SIG-M5 treated with dmso at 0.1 percent for 504 hours (cell line): Measurements from ENCODE around the gene EPB41L4A.
A peak's percentile ranks its signal among the peaks of the same experiment; 100 is the strongest.
"Not testable (repeated sequence)": the region's sequence is repeated elsewhere in the genome, so short reads cannot be mapped to it uniquely, and the experiment has no call there.

Experiments used
- DNase-seq: peaks from one replicate; lab custom pipeline; 2025; ENCODE audit not compliant: unreplicated experiment; lab: John Stamatoyannopoulos, UW

Gene EPB41L4A

DNA sequence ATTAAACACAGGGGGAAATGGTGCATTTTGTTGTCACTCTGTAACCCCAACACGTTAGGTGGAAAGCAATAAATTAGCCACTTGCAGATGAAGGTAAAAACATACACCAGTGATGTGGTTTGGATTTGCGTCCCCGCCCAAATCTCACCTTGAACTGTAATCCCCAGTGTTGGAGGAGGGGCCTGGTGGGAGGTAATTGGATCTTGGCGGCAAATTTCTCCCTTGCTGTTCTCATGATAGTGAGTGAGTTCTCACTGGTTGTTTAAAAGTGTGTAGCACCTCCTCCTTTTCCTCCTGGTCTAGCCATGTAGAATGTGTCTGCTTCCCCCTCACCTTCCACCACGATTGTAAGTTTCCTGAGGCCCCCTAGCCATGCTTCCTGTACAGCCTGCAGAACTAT lies 17.2 kb downstream of the EPB41L4A start:
- DNase-seq, result no peak

DNA sequence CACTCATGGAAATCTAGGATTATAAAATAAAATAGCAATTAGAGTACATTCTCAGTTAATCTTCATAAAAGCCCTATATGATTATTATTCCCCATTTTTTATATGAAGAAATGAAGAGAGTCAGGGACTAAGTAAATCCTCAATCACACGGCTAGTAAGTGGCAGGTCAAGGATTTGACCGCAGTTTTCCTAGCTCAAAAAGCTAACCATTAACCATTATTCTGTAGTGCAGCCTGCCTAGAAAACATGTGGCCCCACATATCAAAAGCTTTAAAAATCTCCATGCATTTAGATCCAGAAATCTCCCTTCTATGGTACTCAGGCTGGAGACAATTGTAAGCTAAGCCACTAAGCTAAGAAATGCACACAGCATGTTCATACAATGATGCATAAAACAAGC lies 21.4 kb downstream of the EPB41L4A start:
- no peak for DNase-seq

DNA sequence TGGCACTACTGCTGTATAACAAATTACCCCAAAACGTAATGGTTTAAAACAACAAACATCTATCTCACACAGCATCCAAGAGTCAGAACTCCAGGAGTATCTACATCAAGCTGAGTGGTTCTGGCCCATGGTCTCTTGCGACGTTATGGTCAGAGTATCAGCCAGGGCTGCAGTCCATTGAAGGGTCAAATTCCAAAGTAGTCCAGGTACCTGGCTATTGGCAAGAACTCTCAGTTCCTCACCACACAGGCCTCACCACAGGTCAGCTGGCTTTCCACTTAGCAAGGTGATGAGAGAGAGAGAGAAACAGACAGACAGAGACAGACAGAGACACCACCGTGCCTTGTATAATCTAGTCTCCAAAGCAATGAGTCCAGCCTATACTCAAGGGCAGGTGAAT lies 22.6 kb downstream of the EPB41L4A start:
- DNase-seq, result no peak

DNA sequence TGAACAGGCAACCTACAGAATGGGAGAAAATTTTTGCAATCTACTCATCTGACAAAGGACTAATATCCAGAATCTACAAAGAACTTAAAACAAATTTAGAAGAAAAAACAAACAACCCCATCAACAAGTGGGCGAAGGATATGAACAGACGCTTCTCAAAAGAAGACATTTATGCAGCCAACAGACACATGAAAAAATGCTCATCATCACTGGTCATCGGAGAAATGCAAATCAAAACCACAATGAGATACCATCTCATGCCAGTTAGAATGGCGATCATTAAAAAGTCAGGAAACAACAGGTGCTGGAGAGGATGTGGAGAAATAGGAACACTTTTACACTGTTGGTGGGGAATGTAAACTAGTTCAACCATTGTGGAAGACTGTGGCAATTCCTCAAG lies 23.8 kb downstream of the EPB41L4A start:
- not testable (repeated sequence) for DNase-seq

DNA sequence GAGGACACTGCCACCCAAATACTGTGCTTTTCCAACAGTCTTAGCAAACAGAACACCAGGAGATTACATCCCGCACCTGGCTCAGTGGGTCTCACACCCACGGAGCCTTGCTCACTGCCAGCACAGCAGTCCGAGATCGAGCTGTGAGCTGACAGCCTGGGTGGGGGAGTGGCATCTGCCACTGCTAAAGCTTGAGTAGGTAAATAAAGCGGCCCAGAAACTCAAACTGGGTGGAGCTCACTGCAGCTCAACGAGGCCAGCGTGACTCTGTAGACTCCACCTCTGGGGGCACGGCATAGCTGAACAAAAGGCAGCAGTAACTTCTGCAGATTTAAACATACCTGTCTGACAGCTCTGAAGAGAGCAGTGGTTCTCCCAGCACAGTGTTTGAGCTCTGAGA lies 28.8 kb downstream of the EPB41L4A start:
- DNase-seq, result peak; percentile 10

DNA sequence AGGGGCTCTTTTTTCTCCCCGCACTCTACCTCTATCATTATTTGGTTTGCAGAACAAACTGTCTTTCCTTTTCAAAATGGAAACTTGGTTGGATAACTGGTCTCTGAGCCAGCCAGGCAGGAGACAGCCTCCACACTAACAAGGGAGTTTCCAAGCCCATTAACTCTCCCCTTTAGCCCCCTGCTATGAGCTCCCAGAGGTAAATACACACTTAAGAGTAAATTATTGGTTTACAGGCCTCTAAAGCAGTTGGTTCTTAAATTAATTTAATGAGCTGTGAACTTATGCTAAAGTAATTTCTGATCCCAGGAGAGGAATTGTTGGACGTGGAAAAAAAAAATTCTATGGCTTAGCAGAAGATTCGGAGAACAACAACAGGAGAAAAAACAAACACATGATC lies 30.3 kb downstream of the EPB41L4A start:
- DNase-seq, result no peak

DNA sequence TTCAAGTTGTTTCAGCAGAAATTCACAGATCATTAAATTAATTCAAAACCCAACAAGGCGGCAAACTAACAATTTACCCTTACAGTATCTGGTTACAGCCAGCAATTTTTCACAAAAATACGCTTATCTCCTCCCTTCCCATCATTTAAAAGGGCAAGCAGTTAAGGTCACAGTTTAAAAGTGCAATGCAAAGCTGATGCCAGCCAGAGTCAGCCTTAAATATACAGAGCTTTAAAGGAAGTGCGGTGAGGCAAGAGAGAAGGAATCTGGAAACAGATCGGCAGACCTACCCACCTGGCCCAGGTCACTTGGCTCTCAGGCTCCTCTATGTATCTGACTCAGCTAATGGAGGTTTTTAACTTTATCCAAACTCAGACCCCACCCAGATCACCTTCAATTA lies 31.0 kb downstream of the EPB41L4A start:
- no peak for DNase-seq

DNA sequence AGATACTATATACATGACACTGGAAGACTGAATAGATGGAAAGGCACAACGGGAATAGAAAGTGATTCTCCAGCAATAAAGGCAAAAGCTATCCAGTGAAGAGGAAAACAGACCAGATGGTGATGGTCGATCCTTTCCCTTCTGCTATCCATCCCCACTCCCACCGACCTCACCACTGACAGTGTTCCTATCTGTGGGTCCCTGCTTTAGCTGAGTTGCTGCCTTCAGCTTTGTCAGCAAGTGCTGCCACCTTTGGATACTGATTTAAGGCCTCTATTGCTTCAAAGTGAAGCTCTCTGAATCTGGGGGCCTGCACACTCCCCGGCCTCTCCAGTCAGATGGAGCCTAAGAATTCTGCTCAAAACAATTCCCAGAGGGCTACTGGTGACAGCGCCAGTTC lies 32.3 kb downstream of the EPB41L4A start:
- DNase-seq, result no peak

DNA sequence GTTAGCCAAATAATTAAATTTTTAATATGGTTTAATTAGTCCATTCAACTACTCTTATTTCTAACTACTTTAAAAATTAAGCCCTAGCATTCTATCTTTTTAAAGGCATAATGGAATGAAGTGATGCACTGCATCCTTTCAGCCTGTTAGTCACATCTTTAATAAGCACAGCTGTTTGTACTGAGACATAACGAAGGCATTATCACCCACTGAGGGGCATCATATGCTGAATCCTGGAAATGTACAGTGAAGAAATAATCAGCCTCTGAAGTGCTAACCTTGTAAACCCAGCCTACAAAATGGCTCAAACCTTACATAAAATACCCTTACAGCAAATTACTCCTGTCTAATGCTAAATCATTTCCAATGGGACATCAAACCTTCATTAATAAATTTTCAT lies 33.1 kb downstream of the EPB41L4A start:
- DNase-seq, result no peak

DNA sequence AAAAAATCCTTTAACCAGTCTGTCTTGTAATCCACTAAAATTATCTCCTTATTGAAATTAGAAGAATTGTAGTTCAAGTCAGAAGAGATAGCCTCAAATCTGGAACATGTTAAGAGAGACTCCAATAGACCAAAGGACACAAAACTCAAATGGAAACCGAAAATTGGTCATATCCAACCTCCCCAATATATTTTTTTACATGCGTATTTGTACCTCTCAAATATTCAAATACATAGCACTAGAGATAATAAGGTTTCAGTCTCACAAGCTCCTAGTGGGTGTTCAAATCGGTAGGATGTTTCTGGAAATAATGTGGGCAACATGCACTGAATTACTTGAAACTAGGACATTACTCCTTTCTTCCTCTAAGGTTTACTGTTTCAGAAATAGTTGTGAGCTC lies 33.5 kb downstream of the EPB41L4A start:
- DNase-seq, result no peak

DNA sequence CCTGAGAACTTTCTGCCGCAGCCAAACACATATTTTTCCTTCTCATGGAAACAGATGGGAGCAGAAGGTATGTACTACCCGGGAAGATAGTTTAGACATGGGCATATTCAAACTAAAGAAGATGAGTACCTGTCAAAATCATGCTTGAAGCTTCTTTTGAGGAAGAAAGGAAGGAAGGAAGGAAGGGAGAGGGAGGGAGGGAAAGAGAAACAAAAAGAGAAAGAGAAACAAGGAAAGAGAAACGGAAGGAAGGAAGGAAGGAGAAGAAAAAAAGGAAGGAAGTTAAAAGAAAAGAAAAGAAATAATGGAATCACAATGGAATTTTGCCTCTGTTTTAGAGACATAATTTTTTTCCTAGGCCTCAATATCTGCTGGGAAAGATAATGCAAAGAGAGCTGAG lies 34.6 kb downstream of the EPB41L4A start:
- DNase-seq, result no peak

DNA sequence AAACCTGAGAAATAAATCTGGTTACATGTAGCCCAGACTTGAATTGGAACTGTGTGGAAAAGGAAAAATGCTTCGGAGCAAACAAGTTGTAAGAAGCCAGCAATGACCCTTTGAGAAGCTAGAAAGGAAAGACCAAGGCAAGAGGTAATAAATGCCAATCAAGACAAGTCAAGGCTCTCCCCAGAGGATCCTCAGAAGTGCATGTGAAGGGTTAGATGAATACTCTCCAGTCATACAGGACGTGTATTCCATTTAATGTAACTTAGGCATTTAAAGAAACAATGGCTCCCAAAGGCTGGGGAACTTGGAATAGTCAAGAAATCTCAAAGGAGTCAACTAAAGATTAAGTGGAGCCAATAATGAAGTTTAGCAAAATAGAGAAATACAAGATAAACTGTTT lies 36.2 kb downstream of the EPB41L4A start:
- no peak for DNase-seq

DNA sequence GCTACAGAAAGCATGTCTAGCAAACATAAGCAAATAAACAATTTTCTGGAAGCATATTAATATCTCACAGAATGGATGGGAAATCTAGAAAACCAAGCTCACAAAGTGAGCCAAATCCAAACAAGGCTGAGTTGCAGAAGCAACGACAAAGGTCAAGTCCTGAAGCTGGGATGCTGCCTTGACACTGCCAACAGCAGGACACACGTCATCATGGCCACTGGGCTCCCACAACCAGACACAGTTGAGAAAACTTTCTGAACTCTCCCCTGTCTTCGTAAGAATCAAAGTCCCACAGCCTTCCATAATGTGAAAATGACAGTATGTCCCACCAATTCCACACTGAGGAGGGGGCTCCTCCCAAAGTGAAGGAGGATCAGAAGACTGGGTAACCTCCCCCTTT lies 37.6 kb downstream of the EPB41L4A start:
- no peak for DNase-seq

DNA sequence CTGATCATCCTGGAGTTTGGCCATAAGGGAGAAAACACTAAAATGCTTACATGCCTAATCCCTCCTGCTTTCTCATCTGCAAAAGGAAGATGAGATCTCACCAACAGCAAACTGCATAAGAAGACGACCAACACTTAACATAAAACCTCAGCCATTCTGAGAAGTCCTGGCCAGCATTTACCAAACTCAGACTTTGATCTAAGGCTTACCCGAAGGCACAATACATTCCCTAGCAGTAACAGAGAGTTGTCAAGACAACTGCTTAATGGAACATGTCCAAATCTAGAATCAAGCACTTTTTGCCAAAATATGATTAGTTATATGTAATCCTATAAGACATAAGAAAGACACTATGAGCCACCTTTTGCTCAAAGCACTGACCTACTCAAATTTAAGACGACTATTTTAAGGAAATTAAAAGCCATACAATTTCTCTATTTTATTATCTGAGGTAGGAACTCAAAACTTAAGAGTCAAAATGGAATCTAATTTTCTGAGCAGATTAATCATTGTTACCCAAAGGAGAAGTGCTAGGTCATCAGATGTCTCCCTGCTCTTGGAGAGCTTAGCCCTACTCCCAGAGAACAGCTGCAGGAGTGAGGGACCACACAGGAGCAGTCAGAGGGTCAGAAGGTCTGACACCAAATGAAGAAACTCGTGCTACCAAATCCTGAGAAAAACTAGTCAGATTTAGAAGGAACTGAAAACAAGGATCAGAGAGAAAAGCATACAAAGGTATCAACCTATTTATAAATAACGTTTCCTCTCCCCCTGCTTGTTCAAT lies 39.3 kb downstream of the EPB41L4A start:
- no peak for DNase-seq

DNA sequence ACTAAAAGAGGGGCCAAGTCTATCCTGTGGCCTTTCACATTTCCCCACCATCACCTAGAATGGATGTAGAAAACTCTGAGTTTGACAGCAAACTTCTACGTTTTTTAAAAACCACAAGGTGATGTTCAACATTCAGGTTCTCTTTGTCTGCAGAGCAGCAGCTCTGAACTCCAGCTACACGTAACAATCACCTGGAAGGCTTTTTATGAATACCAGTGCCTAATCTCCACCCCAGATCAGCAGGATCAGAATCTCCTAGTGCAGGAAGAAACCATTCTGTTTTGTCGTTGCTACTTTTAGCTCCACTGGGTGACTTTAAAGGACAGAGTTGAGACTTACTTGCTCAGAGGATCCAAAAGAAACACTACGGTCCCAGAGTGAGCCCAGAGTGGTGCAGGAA lies 44.3 kb downstream of the EPB41L4A start:
- no peak for DNase-seq

DNA sequence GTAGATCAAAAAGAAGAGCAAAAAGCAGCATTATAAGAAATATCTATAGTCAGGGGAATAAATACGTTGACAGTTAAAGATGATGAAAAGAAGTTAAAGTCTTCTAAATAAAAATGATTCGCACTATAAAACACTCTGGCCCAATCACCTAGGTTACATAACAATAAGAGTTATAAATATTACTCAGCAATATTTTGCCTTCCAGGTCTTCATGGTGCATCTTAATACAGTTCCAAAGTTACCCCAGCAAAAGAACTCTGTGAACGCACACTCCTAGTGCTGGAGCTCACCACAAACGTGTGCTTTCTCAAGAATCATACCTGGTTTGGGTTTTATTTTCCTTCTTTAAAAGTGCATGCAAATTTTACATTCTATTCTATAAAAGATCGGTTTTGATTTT lies 44.7 kb downstream of the EPB41L4A start:
- no peak for DNase-seq

DNA sequence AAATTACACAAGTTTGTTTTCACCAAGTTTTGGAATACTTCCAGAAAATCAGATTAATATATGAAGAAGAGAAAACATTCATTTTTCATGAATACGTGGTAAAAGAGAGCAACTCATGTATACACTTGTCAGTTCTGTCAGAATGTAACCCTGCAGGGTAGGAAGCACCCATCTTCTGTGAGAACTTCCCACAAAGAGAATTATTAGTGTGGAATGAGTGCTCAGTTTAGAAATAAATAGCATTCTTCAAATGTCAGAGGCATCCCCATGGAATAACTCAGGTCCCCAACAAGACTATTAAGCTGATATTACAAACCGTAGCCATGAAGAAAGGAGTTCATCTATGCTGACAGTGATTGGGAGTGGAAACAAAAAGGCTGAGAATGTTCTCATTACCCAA lies 45.2 kb downstream of the EPB41L4A start:
- no peak for DNase-seq

DNA sequence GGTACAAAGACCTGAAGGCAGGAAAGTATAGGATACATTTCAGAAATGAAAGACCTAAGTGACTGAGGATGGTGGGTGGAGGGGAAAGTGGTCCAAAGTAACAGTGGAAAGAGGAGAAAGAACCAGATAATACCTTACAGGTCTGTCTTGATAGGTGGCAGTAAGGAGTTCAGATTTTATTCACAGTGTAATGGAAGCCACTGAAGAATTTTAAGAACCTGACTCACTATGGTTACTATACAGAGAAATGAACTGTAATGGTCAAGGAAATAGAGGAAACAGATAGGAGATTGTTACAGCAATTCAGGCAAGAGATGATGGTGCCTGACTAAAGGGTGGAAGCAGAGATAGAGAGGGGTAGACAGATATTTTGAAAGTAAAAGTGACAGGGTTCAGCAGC lies 46.5 kb downstream of the EPB41L4A start:
- no peak for DNase-seq

DNA sequence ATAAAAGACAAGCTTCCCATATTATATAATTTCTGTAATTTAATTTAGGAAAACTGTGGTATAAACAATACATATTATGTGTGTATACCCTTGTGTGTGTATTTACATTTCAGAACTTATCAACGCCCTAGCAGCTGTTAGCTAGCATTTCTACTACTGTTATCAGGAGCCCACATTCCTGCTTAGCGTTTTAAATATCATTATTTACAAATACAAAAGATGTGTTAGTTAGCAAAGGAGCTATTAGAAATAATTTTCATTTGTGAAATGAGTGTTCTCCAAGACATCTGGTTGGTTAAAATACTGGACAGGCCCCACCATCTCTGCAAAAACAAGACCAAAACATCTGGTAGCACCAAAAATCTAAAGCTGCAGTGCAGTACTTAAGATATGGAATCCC lies 48.0 kb downstream of the EPB41L4A start:
- DNase-seq, result no peak

DNA sequence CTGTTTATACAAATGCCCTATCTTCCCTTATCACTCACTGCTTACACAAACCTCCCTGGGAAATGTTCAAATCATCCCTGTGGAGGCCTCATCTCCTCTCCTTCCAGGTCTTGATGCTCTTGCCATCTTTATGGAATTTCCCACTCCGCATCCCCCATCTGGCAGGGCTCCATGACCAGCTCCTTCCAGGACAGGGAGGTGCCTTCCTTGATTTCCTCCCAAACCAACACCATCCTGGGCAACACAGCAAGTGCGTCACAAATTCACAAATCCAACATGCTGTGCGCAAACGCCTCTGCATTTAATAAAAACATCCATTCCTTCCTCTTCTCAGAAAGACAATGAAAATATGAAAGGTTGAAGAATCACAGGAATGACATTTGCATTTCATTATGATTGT lies 51.7 kb downstream of the EPB41L4A start:
- no peak for DNase-seq

DNA sequence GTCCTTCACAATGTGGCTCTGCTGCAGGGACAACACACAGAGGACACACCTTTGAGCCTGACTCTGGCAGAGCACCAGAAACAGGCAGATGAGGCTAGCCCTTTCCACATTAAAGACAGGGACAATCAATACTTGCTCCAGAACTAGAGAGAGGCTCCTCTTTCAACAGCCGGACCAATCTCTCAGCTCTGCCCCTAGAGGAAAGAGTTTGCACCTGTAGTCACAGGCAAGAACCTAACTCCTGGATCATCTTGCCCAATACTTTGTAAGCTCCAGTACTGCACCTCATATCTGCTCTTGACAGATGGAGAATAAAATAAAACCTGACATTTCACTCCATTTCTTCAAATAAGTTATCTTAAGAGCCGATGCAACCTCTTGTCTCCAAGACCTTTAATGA lies 52.1 kb downstream of the EPB41L4A start:
- DNase-seq, result peak; percentile 24

DNA sequence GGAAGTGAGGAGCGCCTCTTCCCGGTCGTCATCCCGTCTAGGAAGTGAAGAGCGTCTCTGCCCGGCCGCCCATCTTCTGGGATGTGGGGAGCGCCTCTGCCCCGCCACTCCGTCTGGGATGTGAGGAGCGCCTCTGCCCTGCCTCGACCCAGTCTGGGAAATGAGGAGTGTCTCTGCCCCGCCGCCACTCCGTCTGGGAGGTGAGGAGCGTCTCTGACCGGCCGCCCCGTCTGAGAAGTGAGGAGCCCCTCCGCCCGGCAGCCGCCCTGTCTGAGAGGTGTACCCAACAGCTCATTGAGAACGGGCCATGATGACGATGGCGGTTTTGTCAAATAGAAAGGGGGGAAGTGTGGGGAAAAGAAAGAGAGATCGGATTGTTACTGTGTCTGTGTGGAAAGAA lies 58.3 kb downstream of the EPB41L4A start:
- not testable (repeated sequence) for DNase-seq

DNA sequence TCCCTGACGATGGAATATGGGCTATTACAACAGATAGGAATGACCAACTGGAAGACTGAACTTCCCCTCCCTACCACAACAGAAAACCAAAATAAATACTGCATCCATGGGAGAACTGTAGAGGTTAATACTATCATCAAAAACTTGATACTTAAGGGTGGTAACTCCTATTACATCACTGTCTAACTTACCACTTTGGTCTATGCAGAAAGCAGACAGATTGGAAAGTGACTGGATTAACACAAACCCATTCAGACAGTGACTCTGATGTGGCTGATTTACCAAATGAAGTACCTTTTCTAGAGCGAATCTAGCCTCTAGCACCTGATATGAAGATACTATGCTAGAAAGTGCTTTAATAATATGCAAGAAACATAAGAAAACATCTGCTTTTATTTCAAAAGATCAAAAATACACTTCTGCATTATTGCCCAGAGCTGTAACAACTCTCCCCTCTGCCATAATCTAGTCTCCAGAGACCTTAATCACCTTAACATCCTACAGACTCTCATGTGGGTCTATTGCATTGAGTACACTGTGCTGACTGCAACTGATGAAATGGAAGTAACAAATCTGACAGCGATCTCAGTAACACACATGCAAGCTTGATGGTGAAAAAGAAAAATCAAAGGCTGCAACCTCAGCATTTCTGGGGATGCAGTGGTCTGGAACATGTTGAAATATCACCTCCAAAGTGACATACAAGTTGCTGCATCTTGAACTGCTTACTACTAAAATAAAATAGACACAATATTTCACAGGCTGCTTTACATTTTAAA lies 62.7 kb downstream of the EPB41L4A start:
- DNase-seq, result no peak
